ENCODE data around the gene SAMSN1.

Gene SAMSN1

DNA sequence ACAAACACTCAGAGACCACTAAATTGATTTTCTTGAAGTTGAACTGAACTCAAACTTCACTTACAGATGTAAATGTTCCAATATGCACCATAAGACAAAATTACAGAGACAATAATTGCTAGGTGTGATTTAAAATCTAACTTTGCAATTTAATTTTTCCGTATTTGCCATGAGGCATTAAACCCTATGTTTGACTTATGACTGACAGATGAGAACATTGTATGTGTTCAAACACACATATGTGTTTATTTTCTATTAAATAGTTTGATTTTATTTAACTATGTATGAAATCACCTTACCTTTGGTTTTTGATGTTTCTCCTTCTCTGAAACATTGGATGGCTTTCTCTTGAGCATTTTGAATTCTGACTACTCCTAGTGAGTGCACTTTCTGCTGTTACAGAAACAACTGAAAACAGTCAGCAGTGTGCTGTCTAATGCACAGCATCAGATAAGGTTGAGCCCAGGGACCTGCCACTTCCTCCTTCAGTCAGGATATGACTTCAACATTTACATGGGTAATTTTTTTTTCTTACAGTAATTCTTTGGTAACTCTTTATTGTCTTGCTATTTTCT is at the start of gene SAMSN1:
TSS of gene SAMSN1 (minus strand) at position 410 of the 575 bp plus-strand sequence. CDS start at position 356, 54 bp downstream.
- DNase-seq (ENCODE audit: insufficient read length, low spot score) (no peak), FAIRE-seq (no peak)

DNA sequence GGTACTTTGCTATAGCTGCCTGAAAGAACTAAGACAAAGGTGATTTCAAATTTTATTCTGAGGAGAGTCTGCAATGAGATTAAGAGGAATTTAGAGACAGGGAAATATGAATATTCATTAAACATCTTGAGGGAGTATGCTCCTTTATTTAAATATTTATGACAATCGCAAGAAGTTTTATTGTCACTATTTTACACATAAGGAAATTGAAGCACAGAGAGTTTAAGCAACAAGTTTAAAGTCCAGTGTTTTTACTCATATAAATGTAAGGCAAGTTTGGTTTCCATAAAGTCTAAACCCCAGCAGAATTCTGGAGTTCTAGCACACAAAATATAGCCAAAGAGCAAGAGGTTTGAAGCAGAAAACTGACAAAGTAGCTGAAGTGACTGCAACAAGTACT is 49.3 kb upstream of the SAMSN1 start:
- DNase-seq (ENCODE audit: insufficient read length, low spot score) (no peak), FAIRE-seq (no peak)

DNA sequence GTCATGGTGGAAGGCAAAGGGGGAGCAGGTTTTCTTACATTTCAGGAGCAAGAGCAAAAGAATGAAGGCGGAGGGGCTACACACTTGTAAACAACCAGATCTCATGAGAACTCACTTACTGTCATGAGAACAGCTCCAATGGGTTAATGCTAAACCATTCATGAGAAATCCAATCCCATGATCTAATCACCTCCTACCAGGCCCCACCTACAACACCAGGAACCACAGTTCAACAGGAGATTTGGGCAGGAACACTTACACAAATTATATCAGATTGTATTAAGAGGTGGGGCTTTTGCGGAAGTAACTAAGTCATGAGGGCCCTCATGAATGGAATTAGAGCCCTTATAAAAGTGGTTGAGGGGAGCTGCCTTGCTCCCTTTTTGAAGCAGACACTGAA is 48.9 kb upstream of the SAMSN1 start:
- DNase-seq (ENCODE audit: insufficient read length, low spot score) (no peak), FAIRE-seq (no peak)

DNA sequence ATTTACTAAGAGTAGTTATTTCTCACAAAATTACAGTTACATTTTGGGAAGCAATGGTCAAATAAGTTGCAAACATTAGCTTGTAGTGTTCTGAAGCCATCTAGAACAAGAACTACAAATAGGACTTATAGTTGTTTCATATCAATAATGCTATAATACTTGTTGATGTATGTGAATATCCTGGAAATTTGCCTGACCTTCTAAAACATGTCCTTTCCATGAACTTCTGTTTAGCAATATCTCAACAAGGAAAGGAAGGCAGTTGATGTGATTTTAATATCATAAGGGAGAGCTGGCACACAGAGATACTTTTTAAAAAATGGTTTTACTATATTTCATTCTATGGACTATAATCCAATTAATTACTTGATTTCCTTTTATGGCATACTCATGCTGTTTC is 47.1 kb upstream of the SAMSN1 start:
- FAIRE-seq (no peak), DNase-seq (ENCODE audit: insufficient read length, low spot score) (no peak)

DNA sequence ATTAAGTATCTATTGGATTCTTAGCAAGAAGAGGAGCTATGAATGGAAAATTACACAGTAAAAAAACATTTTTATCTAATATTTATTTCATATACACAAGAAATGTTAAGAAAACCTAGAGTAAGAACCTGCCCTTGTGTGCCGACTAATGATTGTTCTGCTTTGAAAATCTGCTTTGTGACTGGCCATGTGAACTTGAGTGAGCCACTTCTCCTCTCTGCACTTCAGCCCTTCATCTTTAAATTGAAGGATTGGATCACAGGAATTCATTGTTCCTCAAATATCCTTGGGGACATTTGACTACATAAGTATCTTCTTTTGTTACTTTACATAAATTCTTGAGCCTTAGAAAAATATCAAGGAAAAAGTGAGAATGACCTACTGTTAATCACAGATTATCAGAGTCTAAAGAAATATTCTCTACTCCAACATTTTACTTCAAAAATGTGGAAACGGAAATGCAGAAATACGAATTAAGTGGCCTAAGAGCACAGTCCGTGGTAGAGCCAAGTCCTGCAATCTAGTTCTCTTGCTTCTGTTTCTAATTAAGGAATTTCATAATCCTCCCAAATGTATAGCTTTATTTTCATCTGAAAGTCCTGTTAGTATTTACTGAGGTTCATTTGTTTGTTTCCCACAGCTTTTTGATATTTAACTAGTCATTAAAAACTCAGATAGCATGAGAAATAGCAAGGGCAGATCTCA is 46.3 kb upstream of the SAMSN1 start:
- FAIRE-seq (no peak), DNase-seq (ENCODE audit: insufficient read length, low spot score) (no peak)

DNA sequence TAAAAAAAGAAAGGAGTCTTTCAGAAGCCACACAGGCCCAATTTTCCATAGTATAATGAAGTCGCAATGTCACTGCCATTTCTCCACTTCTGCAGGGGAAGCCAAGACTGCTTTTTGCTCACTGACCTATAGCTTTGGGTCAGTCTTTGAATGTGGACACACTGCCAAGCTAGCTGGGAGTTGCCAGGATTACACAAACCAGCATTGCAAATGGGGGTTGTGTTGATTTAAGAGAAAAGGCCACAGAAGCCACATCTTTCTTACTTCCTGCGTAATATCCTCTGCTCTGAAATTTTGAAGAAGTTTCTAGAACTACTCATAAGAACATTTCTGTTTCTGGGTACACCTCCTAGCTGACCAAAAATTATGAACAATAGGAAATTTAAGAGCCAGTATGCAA is 45.8 kb upstream of the SAMSN1 start:
- DNase-seq (ENCODE audit: insufficient read length, low spot score): no peak

DNA sequence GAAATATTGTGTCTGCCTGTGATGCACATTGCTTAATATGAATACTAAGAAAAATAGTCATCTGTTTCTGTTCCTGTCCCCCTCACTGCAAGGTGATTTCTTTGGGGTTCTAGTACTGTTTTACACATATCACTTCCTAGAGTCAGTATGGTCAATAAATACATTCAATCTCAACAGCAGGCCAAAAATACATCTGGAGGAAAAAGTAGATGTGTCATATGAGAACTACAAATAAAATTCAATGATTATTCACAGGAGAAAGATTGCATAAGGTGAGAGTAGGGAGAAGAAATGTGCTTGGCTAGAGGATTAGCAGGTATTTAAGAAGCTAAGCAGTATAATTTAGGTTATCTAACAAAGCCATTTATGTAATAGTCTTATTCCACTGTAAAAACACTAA is 45.3 kb upstream of the SAMSN1 start:
- FAIRE-seq (no peak), DNase-seq (ENCODE audit: insufficient read length, low spot score) (no peak)

More for the DNA sequence above, 45.8 kb upstream of the SAMSN1 start:
- FAIRE-seq: no peak

DNA sequence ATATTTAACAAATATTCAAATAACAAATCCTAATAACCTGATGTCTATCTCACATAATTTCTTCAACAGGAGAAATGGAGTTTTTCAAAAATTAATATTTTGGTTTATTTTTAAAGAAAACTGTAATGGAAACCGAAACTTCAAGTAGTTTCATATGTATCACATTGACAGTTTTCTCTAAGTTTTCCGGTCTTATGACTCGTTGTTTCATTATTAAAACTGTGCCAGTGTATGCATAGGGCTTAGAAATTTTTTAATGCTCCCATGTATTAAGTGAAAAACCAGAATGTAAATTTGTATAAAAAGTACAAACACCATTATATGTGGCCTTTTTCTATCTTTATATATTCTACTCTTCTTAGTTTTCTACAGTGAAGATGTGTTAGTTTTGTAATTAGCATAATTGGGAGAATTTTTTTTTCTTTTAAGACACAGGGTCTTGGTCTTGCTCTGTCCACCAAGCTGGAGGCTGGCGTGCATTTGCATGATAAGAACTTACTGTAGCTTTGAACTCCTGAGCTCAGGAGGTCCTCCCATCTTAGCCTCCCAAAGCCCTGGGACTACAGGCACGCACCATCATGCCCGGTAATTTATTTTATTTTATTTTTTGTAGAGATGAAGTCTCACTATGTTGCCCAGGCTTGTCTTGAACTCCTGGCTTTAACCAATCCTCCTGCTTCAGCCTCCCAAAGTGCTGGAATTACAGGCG is 43.9 kb upstream of the SAMSN1 start:
- DNase-seq (ENCODE audit: insufficient read length, low spot score) (no peak), FAIRE-seq (no peak)

DNA sequence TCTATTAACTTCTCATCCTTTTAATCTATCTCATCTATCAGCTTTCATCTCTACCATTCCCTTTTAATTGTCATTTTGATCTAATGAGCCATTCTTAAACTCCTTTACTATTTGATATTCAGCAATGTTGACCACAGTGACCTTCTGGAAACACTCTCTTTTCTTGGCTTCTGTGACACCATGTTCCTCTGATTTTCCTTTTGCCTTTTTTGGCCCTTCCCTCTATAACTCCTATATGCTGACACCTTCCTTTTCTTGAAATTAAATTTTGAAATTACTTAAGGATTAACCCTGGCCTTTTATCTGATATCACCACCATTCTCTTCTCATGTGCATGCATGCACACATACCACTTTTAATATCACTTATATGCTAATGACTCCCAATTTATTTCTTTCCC is 41.2 kb upstream of the SAMSN1 start:
- no peak for FAIRE-seq

DNA sequence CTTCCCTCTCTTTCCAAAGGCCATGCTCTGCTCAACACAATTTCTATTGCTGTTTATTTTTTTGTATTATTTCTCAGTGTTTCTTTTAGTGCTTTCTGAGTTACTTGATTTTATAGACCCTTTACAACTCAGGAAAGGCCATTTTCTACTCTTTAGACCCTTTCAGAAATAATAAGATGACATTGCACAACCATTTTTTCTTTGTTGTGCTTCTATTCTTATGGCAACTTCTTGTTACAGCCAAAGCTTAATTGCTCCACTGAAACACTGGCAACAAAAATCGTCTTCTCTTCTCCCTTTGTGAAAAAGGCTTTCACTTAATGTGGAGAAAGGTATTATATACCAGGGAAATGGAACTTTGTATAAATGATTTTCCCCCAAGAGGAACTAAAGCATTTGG is 39.0 kb upstream of the SAMSN1 start:
- FAIRE-seq: no peak
- DNase-seq (ENCODE audit: insufficient read length, low spot score): no peak

More for the DNA sequence above, 41.2 kb upstream of the SAMSN1 start:
- DNase-seq (ENCODE audit: insufficient read length, low spot score): no peak

DNA sequence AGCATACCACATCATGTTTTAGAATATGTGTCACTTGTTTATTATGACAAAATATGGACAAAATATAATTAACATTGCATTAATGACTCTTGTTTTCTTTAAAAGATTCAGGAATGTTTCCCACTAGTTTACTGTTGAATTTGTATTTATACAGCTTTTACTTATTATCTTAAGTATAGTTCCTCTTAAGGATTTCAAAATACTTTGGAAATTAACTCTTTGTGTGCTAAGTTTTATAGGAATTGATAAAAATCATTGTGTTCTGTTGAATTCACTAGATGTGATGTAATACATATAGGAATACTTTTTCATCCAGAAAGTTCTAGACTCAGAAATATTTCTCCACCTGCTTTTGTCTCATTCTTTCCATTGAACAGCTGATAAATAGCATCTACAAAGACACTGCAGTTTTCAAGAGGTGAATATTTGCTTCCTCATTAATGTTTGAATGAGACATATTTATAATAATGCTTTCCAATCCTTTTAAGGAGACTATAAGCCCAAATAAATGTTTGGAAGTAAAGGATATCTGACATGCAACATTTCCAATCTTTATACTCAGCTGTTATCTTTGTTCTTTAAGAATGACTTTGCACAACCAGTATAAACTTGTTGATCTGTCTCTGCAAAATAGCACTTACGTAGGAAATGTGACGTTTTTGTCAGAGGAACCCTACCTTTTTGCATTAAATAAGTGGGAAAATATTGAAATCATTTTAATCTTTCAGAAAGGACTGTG is 38.4 kb upstream of the SAMSN1 start:
- DNase-seq (ENCODE audit: insufficient read length, low spot score): no peak
- no peak for FAIRE-seq

DNA sequence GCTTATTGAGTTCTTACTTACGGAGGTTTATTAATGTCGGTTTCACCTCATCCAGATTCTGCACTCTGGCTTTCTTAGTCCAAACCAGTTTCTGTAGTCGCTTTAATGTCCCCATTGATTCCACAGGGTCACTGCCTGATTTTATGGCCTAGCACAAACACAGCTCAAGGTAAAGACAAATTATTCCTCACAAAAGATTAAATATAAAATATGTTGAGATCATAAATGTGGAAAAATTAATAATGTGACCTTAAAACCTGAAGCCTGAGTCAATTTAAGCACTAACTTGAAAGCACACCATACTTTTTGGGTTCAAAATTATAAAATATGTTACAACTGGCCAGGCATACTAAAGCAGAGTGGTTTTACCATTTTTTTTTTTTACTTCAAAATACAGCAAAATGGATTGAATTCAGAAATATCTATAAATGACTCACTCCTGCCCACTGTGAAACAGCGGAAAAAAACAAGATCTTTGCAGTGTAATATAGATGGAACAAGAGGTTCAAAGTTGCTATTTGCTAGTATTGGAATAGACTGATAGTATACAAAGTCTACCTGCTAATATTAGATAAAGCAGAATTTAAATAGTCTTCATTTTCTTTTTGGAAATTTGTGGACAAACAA is 37.6 kb upstream of the SAMSN1 start:
- FAIRE-seq: no peak
- no peak for DNase-seq (ENCODE audit: insufficient read length, low spot score)

DNA sequence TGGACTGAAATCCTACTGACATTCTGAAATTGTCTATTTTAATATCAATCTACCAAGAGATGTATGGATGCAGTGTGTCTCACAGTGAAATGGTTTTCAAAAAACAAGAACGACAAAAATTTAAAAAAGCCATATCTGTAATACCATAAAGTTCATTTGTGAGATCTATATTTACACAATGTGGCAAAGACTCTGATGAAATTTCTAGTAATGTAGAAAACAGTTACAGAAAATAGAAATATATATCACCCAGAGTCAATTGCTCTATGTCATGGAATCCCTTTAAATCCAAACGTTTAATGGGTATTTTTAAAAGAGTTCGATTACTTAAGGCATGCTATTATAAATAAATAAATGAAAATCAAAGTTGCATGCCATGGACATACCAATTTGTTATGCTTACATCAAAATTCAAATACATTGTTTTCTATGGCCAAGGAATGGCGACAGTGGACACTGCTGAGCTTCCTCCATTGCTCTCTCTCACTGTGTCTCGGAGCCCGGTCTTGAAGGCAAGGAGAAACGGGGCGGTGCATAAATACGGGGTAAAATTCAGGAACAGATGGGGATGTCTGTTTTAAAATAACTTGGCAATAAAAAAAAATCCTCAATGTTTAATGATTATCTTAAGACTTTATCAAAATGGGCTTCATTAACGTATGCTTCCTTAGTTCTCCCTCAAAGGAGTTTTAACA is 37.0 kb upstream of the SAMSN1 start:
- no peak for FAIRE-seq
- no peak for DNase-seq (ENCODE audit: insufficient read length, low spot score)

DNA sequence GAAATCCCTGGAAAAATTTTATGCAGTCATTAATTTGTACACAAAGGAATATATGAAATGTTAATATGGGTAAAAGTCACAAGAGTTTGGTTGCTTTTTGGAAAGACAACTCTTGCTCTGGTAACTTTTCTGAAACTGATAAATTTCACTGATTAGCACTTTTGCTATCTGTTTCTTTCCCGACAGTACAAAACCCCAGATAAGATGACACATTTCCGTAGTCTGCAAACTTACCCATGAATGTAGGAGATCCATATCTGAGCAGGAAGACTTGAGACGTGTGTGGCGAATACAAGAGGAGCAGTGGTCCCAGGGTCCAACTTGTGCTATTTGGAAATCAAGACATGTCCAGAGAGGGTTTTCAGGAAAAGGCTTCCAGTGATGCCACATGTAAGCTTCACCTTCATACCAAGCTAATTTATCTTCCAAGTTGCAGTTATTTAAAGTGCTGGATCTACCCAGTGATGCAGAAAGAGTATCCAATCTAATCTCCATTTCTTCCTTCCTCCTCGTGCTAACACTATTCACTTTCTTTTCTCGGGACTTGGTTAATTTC is 35.9 kb upstream of the SAMSN1 start:
- DNase-seq (ENCODE audit: insufficient read length, low spot score): no peak
- no peak for FAIRE-seq

DNA sequence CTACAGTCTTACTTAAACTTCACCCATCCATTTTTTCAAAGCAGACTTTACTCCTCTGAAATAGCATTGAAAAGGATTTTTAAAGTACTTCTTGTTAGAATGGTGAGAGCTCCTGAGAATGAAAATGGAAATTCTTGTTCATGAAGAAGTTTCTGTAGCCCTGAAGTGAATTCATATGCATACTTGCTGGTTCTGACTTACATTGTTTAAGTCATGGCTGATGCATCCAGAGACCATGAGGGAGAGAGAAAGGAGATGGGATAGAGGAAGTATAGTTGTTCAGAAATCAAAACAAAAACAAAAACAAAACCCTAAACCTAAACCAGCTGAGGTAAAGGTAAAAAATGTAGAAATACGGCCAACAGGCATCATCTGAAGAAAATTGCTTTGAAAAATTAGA is 27.1 kb upstream of the SAMSN1 start:
- no peak for DNase-seq (ENCODE audit: insufficient read length, low spot score)
- no peak for FAIRE-seq

DNA sequence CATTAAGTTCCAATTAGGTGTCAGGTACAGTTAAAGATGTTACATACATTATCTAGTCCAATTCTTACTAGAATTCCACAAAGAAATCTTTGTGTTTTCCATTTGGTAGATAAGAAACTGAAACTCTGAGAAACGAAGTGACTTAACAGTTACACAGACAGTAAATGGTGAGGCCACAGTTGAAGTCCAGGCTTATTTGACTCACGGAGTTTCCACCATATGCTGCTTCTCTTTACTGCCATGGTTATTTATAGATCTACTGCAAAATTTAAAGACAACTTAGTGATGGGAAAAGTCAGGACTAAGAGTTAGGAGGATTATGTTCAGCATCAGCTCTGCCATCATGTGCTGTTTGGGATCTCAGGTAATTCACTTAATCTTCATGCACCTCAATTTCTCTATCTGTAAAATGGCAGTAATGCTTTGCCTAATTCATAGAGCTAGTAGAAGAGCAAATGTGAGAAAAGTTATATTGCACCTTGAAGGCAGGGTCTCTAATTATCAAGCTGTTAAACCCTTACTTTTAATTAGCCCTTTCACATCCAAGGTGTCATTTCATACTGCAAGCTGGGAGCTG is 26.2 kb upstream of the SAMSN1 start:
- no peak for FAIRE-seq
- no peak for DNase-seq (ENCODE audit: insufficient read length, low spot score)

DNA sequence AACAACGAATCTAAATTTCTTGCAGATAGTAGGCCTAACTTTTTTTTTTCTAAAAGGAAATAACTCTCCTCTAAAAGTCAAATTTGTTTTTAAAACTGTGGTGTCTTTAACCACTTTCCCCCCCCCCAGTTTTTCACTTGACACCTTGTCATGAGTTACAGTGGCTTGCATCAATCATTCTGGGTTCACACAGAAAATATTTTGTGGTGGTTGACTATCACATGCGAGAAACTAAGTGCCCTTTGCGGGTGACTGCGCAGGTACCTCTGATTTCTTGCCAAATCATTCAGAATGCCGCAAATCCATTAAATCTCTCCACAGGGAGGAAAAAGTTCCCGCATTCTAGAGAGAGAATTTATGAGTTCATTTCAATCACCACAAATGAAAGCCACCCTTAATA is 23.8 kb upstream of the SAMSN1 start:
- FAIRE-seq (no peak), DNase-seq (ENCODE audit: insufficient read length, low spot score) (no peak)

DNA sequence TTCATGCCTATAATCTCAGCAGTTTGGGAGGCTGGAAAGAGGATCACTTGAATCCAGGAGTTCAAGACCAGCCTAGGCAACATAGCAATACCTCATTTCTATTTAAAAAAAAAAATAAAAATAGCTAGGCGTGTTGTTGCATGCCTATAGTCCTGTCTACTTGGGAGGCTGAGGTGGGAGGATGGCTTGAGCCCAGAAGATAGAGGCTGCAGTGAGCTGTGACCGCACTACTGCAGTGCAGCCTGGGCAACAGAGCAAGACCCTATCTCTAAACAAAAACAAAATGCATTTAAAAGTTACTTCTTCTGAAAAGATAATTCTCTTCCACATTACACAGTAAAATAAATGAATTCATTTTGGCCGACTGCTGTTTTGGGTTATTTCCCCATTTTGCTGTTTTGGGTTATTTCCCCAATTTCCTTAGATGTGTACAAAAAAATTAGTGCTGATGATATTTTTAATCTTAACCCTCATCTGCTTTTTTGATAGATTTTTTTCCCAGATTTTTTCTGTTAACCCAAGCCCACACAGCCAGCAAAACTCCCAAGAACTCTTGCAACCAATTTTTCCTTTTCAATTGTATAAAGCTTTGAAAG is 23.0 kb upstream of the SAMSN1 start:
- DNase-seq (ENCODE audit: insufficient read length, low spot score) (no peak), FAIRE-seq (no peak)
